Measurements from ENCODE around the gene ADGRL3.

The ADGRL3 gene

DNA sequence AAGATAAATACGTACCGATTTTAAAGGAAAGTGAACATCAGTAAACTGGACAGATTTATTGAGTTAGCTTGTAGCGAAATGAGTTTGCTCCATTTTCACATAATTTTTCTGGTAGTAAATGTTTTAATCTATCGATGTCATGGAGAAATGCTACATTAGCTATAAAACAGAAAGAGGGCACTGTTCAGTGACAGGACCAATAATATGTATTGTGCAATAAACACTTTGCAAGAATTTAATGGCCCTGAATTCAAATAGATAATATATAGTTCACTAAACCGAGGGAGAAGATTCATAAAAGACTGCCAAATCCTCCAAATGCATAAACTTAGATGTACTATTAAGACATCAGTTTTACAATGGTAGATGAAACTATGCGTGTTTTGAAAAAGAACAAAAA, 516.3 kb downstream of the ADGRL3 start:
- Histone ChIP-seq H3K18ac (ENCODE audit: low read length) (no peak overlapping the region), H2BK120ac (ENCODE audit: insufficient read depth, low read length, poor library complexity) (no peak overlapping the region), H3K9ac (ENCODE audit: low read length) (no peak overlapping the region), H3K23ac (ENCODE audit: low read length) (no peak overlapping the region), H3K4me1 (ENCODE audit: control insufficient read depth in 1 of 2, insufficient read depth in 2 of 2, low read length in 2 of 2) (no peaks in the 10 kb centered on the region), H2AFZ (ENCODE audit: insufficient read depth, low read length, poor library complexity) (no peak overlapping the region), H4K8ac (ENCODE audit: low read depth, low read length) (no peak overlapping the region), H3K27me3 (ENCODE audit: insufficient read depth, low read length) (no peaks in the 10 kb centered on the region), H3K4ac (ENCODE audit: low read depth, low read length) (no peak overlapping the region), H3K79me2 (ENCODE audit: control insufficient read depth, insufficient read depth, low read length, poor library complexity) (no peaks in the 10 kb centered on the region), H3K4me2 (ENCODE audit: low read length) (no peak overlapping the region), H3K14ac (ENCODE audit: low read length) (no peak overlapping the region), H2BK5ac (ENCODE audit: low read depth, low read length, poor library complexity) (no peak overlapping the region), H3K4me3 (ENCODE audit: low read depth, low read length) (no peak overlapping the region), H3K79me1 (ENCODE audit: low read length) (no peaks in the 10 kb centered on the region), H4K91ac (ENCODE audit: low read depth, low read length) (no peak overlapping the region), H3K9me3 (ENCODE audit: insufficient read depth, low read depth, low read length) (no peaks in the 10 kb centered on the region), H2AK5ac (ENCODE audit: low read length) (no peak overlapping the region), H3K27ac (ENCODE audit: low read depth, low read length) (no peak overlapping the region), H2BK12ac (ENCODE audit: low read length) (no peak overlapping the region), H3K36me3 (ENCODE audit: control insufficient read depth in 1 of 2, insufficient read depth in 2 of 2, low read length in 2 of 2) (peaks cover 0 to 2% of the 10 kb centered on the region in 2 experiments), H4K12ac (ENCODE audit: low read depth, low read length) (no peak overlapping the region)
- WGBS (ENCODE audit: extremely low coverage, insufficient coverage, insufficient read length) = no CpG with 5 or more reads among the region's 6 CpGs
- DNase-seq = no peak

GRCh38 chr4:61723492-61723891, 523.4 kb downstream of the ADGRL3 start:
- H3K18ac ChIP-seq (ENCODE audit: low read length) = no peak overlapping the region
- no peak overlapping the region for H3K4me3 ChIP-seq (ENCODE audit: low read depth, low read length)
- no peak overlapping the region for H3K27ac ChIP-seq (ENCODE audit: low read depth, low read length)
- no peak overlapping the region for H2BK5ac ChIP-seq (ENCODE audit: low read depth, low read length, poor library complexity)
- no peaks in the 10 kb centered on the region for H3K79me2 ChIP-seq (ENCODE audit: control insufficient read depth, insufficient read depth, low read length, poor library complexity)
- H3K9ac ChIP-seq (ENCODE audit: low read length) = no peak overlapping the region
- H2BK12ac ChIP-seq (ENCODE audit: low read length) = no peak overlapping the region
- H3K4me1 ChIP-seq (ENCODE audit: control insufficient read depth in 1 of 2, insufficient read depth in 2 of 2, low read length in 2 of 2) = no peaks in the 10 kb centered on the region
- H2AK5ac ChIP-seq (ENCODE audit: low read length) = no peak overlapping the region
- H3K79me1 ChIP-seq (ENCODE audit: low read length) = no peaks in the 10 kb centered on the region
- no peak overlapping the region for H3K4me2 ChIP-seq (ENCODE audit: low read length)
- H4K8ac ChIP-seq (ENCODE audit: low read depth, low read length) = no peak overlapping the region
- no peaks in the 10 kb centered on the region for H3K36me3 ChIP-seq (ENCODE audit: control insufficient read depth in 1 of 2, insufficient read depth in 2 of 2, low read length in 2 of 2)
- H3K14ac ChIP-seq (ENCODE audit: low read length) = no peak overlapping the region
- H3K27me3 ChIP-seq (ENCODE audit: insufficient read depth, low read length) = no peaks in the 10 kb centered on the region
- H2AFZ ChIP-seq (ENCODE audit: insufficient read depth, low read length, poor library complexity) = no peak overlapping the region
- H2BK120ac ChIP-seq (ENCODE audit: insufficient read depth, low read length, poor library complexity) = no peak overlapping the region
- no peak overlapping the region for H3K4ac ChIP-seq (ENCODE audit: low read depth, low read length)
- no peak for DNase-seq
- H3K9me3 ChIP-seq (ENCODE audit: insufficient read depth, low read depth, low read length) = no peaks in the 10 kb centered on the region
- H4K12ac ChIP-seq (ENCODE audit: low read depth, low read length) = no peak overlapping the region
- no CpG with 5 or more reads among the region's 7 CpGs for WGBS (ENCODE audit: extremely low coverage, insufficient coverage, insufficient read length)
- H3K23ac ChIP-seq (ENCODE audit: low read length) = no peak overlapping the region
- H4K91ac ChIP-seq (ENCODE audit: low read depth, low read length) = no peak overlapping the region

GRCh38 chr4:61727286-61727685, 527.2 kb downstream of the ADGRL3 start:
- H2AK5ac ChIP-seq (ENCODE audit: low read length) = no peak overlapping the region
- no peak overlapping the region for H2BK12ac ChIP-seq (ENCODE audit: low read length)
- H3K23ac ChIP-seq (ENCODE audit: low read length) = no peak overlapping the region
- no peak overlapping the region for H3K14ac ChIP-seq (ENCODE audit: low read length)
- no CpG with 5 or more reads among the region's 2 CpGs for WGBS (ENCODE audit: extremely low coverage, insufficient coverage, insufficient read length)
- H3K9ac ChIP-seq (ENCODE audit: low read length) = no peak overlapping the region
- H3K36me3 ChIP-seq (ENCODE audit: control insufficient read depth in 1 of 2, insufficient read depth in 2 of 2, low read length in 2 of 2) = no peaks in the 10 kb centered on the region
- no peak overlapping the region for H3K18ac ChIP-seq (ENCODE audit: low read length)
- DNase-seq = no peak
- H3K27me3 ChIP-seq (ENCODE audit: insufficient read depth, low read length) = no peaks in the 10 kb centered on the region
- H3K79me1 ChIP-seq (ENCODE audit: low read length) = no peaks in the 10 kb centered on the region
- H4K91ac ChIP-seq (ENCODE audit: low read depth, low read length) = no peak overlapping the region
- no peak overlapping the region for H2AFZ ChIP-seq (ENCODE audit: insufficient read depth, low read length, poor library complexity)
- H3K9me3 ChIP-seq (ENCODE audit: insufficient read depth, low read depth, low read length) = no peaks in the 10 kb centered on the region
- H3K4ac ChIP-seq (ENCODE audit: low read depth, low read length) = no peak overlapping the region
- H3K4me2 ChIP-seq (ENCODE audit: low read length) = no peak overlapping the region
- no peak overlapping the region for H2BK120ac ChIP-seq (ENCODE audit: insufficient read depth, low read length, poor library complexity)
- no peaks in the 10 kb centered on the region for H3K79me2 ChIP-seq (ENCODE audit: control insufficient read depth, insufficient read depth, low read length, poor library complexity)
- H4K12ac ChIP-seq (ENCODE audit: low read depth, low read length) = no peak overlapping the region
- H3K4me1 ChIP-seq (ENCODE audit: control insufficient read depth in 1 of 2, insufficient read depth in 2 of 2, low read length in 2 of 2) = no peaks in the 10 kb centered on the region
- no peak overlapping the region for H3K27ac ChIP-seq (ENCODE audit: low read depth, low read length)
- H2BK5ac ChIP-seq (ENCODE audit: low read depth, low read length, poor library complexity) = no peak overlapping the region
- H4K8ac ChIP-seq (ENCODE audit: low read depth, low read length) = no peak overlapping the region
- no peak overlapping the region for H3K4me3 ChIP-seq (ENCODE audit: low read depth, low read length)

DNA sequence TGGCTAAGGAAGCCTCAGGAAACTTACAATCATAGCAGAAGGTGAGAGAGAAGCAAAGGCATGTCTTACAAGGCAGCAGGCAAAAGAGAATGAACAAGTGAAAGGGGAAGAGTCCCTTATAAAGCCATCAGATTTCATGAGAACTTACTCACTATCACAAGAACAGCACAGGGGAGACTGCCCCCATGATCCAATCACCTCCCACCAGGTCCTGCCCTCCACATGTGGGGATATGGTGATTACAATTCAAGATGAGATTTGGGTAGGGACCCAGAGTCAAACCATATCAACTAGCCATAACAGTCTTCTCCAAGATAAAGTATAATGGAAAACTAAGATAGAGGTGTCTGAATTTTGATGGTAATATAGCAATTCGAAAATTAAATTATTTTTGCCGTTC, 534.3 kb downstream of the ADGRL3 start:
- no CpG with 5 or more reads among the region's 2 CpGs for WGBS (ENCODE audit: extremely low coverage, insufficient coverage, insufficient read length)
- Histone ChIP-seq H3K4ac (ENCODE audit: low read depth, low read length) (no peak overlapping the region), H2AFZ (ENCODE audit: insufficient read depth, low read length, poor library complexity) (no peak overlapping the region), H3K4me2 (ENCODE audit: low read length) (no peak overlapping the region), H3K27me3 (ENCODE audit: insufficient read depth, low read length) (no peaks in the 10 kb centered on the region), H4K12ac (ENCODE audit: low read depth, low read length) (no peak overlapping the region), H2BK5ac (ENCODE audit: low read depth, low read length, poor library complexity) (no peak overlapping the region), H3K27ac (ENCODE audit: low read depth, low read length) (no peak overlapping the region), H2BK12ac (ENCODE audit: low read length) (no peak overlapping the region), H4K91ac (ENCODE audit: low read depth, low read length) (no peak overlapping the region), H3K18ac (ENCODE audit: low read length) (no peak overlapping the region), H2AK5ac (ENCODE audit: low read length) (no peak overlapping the region), H4K8ac (ENCODE audit: low read depth, low read length) (no peak overlapping the region), H3K36me3 (ENCODE audit: control insufficient read depth in 1 of 2, insufficient read depth in 2 of 2, low read length in 2 of 2) (no peaks in the 10 kb centered on the region), H3K14ac (ENCODE audit: low read length) (no peak overlapping the region), H3K9ac (ENCODE audit: low read length) (no peak overlapping the region), H3K79me2 (ENCODE audit: control insufficient read depth, insufficient read depth, low read length, poor library complexity) (no peaks in the 10 kb centered on the region), H3K4me3 (ENCODE audit: low read depth, low read length) (no peak overlapping the region), H3K9me3 (ENCODE audit: insufficient read depth, low read depth, low read length) (no peaks in the 10 kb centered on the region), H3K23ac (ENCODE audit: low read length) (no peak overlapping the region), H3K79me1 (ENCODE audit: low read length) (no peaks in the 10 kb centered on the region), H3K4me1 (ENCODE audit: control insufficient read depth in 1 of 2, insufficient read depth in 2 of 2, low read length in 2 of 2) (no peaks in the 10 kb centered on the region), H2BK120ac (ENCODE audit: insufficient read depth, low read length, poor library complexity) (no peak overlapping the region)
- DNase-seq = no peak

Data from trophoblast cell (in vitro differentiated cells and primary cell).